ENCODE results near the gene SPRYD3.

SPRYD3 gene

DNA sequence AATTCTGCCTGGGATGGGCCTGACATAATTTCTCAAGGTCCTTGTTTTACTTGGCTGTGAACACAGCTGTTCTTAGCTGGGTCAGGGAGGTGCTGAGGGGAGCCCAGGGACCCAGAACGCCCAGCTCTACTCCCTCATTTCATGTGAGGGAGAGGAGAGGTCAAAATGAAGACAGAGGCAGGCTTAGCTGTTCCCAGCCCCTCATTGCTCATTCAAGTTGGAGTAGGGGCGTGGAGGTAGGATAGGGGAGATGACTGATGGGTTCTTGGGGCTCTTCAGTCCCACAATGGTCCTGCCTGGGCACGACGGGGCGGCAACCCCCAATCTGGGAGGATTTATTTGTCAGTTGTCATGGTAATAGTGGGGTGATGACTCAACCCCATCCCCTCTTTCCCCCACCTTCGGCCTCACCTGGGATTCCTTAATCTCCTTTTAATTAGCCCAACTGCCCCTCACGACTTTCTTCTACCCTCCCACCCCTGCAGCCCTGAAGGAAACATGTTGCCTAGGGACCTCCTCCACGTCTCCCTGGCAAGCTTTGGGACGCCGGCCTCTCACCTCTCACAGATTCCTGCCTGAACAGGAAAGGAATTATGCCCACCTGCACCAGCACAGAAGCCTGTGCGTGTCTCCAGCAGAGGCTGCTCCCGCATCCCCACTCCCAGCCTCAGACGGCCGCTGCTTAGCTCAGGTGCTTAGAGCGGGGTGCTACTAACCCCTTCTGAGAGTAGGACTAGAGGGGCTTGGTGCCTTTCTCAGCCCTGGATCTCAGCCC, 10.2 kb downstream of the SPRYD3 start:
- H3K4me3 ChIP-seq (ENCODE audit: low read depth, low read length), result no peak overlapping the region
- H3K9me3 ChIP-seq (ENCODE audit: severe bottlenecking), result no peaks in the 10 kb centered on the region
- no peaks in the 10 kb centered on the region for H3K27me3 ChIP-seq (ENCODE audit: insufficient read depth, low read depth, severe bottlenecking)
- peaks cover 5% of the 10 kb centered on the region for H3K36me3 ChIP-seq
- no peak overlapping the region for H3K27ac ChIP-seq
- no peak for DNase-seq
- TF ChIP-seq, protein P1, sequence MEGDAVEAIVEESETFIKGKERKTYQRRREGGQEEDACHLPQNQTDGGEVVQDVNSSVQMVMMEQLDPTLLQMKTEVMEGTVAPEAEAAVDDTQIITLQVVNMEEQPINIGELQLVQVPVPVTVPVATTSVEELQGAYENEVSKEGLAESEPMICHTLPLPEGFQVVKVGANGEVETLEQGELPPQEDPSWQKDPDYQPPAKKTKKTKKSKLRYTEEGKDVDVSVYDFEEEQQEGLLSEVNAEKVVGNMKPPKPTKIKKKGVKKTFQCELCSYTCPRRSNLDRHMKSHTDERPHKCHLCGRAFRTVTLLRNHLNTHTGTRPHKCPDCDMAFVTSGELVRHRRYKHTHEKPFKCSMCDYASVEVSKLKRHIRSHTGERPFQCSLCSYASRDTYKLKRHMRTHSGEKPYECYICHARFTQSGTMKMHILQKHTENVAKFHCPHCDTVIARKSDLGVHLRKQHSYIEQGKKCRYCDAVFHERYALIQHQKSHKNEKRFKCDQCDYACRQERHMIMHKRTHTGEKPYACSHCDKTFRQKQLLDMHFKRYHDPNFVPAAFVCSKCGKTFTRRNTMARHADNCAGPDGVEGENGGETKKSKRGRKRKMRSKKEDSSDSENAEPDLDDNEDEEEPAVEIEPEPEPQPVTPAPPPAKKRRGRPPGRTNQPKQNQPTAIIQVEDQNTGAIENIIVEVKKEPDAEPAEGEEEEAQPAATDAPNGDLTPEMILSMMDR (IDR thresholded peaks at IDR 0.05; ENCODE audit: low read depth, low read length), result no peak

DNA sequence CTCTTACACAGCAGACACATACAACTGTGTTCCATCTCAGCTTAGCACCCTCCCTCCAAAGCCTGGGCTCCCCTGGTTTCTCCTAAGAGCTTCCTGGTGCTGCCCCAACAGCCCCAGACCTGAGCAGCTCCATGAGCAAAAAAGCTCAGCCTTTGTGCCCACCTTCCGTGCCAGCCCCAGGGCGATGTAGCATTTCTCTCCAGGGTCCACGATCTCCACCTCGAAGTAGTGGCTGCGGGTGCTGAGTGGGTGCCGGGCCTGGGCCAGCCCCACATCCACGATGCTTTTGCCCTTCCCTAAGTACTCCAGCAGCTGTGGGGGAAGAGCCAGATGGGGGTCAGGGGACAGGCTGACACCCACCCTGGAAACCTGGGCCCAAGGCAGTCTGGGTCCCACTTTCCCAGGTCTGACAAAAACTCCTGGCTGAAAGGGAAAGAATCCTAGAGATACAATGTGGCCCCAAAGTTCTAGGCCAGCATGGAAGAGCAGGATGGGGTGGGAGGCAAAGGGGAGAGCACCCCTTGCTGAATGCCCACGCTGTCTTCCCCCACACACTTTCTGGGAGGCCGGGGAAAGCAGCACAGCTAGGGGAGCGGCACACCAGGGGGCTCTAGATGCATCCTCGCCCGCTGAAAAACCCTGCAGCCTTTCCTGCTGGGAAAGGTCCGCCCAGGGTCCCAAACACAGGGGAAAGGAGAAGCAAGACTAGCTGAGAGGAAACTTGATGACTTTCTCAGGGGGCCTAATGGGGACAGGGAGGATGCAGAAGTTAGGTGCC, 11.0 kb downstream of the SPRYD3 start:
- H3K9me3 ChIP-seq (ENCODE audit: severe bottlenecking), result no peaks in the 10 kb centered on the region
- TF ChIP-seq, protein P1 (IDR thresholded peaks at IDR 0.05; ENCODE audit: low read depth, low read length), result no peak
- no peak overlapping the region for H3K4me3 ChIP-seq (ENCODE audit: low read depth, low read length)
- no peak for DNase-seq
- H3K36me3 ChIP-seq, result peaks cover 5% of the 10 kb centered on the region
- no peaks in the 10 kb centered on the region for H3K27me3 ChIP-seq (ENCODE audit: insufficient read depth, low read depth, severe bottlenecking)
- H3K27ac ChIP-seq, result no peak overlapping the region

DNA sequence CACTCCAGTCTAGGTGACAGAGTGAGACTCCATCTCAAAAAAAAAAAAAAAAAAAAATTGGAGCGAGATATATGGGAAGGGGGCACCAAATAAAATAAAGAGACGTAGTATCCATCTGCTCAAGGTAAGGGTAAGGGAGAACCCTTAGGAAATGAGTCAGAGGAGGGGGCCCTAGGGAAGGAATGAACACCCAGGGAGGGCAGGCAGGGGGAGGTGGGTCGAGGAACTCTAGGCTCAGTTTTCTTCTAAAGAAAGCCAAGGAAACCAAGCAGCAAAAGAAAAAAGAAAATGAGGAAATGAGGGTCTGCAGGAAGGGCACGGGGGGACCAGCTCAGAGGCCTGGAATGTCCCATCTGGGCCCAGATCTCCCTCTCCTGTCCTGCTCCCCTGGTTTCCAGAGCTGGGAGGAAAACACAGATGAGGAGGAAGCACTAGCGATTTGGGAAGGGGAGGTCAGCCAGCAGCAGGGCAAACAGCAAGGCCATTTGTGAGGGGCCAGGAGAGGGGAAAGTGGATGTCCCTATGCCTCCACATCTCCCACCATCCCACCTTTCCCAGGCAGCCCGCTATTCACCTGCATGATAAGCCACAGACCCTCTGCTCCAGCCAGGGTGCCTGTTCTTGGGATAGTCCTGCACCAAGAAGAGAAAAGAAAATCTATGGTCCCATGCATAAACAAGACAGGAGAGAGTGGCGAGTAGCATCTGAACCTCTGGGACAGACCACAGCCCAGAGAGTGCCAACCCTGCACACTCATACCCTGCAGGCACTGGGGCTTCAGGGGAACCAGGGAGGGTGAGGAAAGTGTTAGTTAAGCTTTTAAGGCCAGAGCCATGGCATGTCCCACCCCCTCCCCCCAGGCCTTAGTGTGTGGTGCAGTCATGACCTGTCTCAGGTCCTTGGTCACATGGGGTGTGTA, 11.9 kb downstream of the SPRYD3 start:
- H3K27ac ChIP-seq, result no peak overlapping the region
- no peak overlapping the region for H3K4me3 ChIP-seq (ENCODE audit: low read depth, low read length)
- no peaks in the 10 kb centered on the region for H3K9me3 ChIP-seq (ENCODE audit: severe bottlenecking)
- TF ChIP-seq, protein P1 (IDR thresholded peaks at IDR 0.05; ENCODE audit: low read depth, low read length), result no peak
- H3K27me3 ChIP-seq (ENCODE audit: insufficient read depth, low read depth, severe bottlenecking), result no peaks in the 10 kb centered on the region
- DNase-seq, result no peak
- peaks cover 2% of the 10 kb centered on the region; the same call in 1 of the 2 replicates for H3K36me3 ChIP-seq

DNA sequence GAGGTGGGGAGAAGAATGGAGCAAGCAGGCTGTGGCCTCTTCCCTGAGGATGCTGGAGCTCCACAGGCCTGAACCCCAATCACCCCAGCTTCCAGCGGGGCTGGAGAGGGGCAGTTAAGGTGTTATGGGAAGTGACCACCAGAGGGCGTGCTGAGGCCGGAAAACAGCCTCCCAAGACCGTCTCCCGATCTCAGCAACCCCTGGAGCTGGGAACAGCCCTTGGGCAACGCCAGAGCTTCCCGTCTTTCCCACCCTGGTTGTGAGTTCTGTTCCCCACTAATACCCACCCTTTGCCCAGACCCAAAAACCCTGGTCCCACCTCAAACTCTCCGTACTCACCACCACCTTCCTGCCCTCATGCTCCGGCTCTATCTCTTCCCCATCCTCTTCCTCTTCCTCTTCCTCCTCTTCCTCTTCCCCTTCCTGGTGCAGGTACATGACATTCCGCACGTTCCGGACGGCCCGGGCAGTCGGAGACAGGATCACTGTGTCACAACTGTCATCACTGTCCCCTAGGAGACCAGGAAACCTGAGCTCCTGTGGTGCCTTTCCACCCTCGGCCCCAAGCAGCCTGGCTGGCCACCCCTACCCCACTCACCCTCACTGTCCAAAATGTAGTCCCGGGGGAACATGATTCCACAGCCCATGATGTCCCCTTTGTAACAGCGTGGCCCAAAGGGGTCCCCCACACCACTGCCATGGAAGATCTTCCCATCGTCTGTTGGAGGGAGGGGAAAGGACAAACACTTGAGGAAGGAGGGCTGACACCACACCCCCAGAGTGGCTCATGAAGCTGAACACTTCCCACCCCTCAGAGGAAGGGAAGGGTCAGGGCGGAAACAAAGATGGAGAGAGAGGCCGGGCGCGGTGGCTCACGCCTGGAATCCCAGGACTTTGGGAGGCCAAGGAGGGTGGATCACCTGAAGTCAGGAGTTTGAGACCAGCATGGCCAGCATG, 12.9 kb downstream of the SPRYD3 start:
- TF ChIP-seq, protein P1 (IDR thresholded peaks at IDR 0.05; ENCODE audit: low read depth, low read length), result peak; percentile 89
- Histone ChIP-seq H3K27me3 (ENCODE audit: insufficient read depth, low read depth, severe bottlenecking) (no peaks in the 10 kb centered on the region), H3K36me3 (peaks cover 2% of the 10 kb centered on the region; the same call in 1 of the 2 replicates), H3K27ac (no peak overlapping the region), H3K4me3 (ENCODE audit: low read depth, low read length) (no peak overlapping the region), H3K9me3 (ENCODE audit: severe bottlenecking) (no peaks in the 10 kb centered on the region)
- peak; percentile 72 for DNase-seq

DNA sequence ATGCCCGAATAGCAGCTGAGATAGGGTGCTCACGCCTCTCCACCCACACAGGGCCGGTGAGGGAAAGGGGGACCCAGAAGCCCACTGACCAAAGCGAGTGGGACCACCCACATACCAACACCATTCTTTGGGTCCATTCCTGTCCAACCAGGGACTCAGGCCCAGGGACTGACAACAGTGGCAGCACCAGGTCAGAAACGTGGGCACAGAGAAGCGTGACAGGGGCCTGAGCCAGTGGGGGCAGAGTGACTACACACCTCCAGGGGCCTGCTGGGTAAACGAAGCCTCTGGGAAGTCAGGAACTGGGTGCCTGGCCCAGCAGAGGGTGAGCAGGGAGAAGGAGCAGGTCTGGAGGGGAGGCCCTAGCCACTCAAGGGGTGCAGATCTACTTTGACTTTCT, 13.7 kb downstream of the SPRYD3 start:
- no peak overlapping the region for H3K4me3 ChIP-seq (ENCODE audit: low read depth, low read length)

More for the DNA sequence above, 13.7 kb downstream of the SPRYD3 start:
- H3K9me3 ChIP-seq (ENCODE audit: severe bottlenecking), result no peaks in the 10 kb centered on the region
- DNase-seq, result no peak
- TF ChIP-seq, protein P1 (IDR thresholded peaks at IDR 0.05; ENCODE audit: low read depth, low read length), result no peak
- peaks cover 2% of the 10 kb centered on the region; the same call in 1 of the 2 replicates for H3K36me3 ChIP-seq
- no peaks in the 10 kb centered on the region for H3K27me3 ChIP-seq (ENCODE audit: insufficient read depth, low read depth, severe bottlenecking)
- H3K27ac ChIP-seq, result no peak overlapping the region
